ENCODE measurements around the gene LONP2. TPM values are rescaled to one million over a fixed set of nuclear protein-coding genes. Genes with fewer than 3 reads are reported as not detected.

Gene LONP2
- total RNA-seq, 4 donors from 2014 or later = 37.3 to 52.0 (median 47.0) TPM

- intact Hi-C loops (cut with DNase I; ENCODE audit: low total_unique reads) = no loop called here
Observed at GRCh38 chr16:48383009-48383876, 139.1 kb downstream of the LONP2 start.

DNA sequence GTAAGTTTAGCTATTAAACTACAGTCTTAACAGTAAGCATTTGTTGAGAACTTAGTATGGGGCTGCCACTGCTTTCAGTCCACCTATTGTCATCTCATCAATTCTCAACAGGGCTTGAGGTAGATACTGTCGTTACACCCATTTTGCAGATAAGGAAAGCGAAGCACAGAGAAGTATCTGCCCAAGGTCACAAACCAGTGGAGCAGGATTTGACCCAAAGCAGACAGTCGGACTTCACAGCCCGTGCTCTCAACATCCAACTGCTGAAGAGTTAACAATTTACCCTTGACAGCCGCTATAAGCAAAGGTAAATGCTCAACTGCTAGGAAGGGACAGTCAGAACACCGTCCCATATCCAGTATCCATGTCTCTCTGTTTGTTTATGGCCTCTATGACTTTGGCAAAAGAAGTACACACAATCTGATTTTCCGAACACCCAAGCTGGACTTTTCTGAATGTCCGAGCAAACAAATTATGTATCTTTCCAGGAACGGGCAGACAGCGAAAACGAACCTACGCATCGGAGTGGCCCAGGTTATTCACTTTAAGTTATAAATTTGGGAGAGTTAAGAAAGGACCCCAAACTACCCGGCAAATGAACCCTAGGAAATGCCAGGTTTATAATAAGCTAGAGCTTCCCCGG, 139.9 kb downstream of the LONP2 start:
- 0 to 3% methylated on average over 15 of the region's 15 CpGs for WGBS, 2 donors
- TF ChIP-seq, protein P1, sequence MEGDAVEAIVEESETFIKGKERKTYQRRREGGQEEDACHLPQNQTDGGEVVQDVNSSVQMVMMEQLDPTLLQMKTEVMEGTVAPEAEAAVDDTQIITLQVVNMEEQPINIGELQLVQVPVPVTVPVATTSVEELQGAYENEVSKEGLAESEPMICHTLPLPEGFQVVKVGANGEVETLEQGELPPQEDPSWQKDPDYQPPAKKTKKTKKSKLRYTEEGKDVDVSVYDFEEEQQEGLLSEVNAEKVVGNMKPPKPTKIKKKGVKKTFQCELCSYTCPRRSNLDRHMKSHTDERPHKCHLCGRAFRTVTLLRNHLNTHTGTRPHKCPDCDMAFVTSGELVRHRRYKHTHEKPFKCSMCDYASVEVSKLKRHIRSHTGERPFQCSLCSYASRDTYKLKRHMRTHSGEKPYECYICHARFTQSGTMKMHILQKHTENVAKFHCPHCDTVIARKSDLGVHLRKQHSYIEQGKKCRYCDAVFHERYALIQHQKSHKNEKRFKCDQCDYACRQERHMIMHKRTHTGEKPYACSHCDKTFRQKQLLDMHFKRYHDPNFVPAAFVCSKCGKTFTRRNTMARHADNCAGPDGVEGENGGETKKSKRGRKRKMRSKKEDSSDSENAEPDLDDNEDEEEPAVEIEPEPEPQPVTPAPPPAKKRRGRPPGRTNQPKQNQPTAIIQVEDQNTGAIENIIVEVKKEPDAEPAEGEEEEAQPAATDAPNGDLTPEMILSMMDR (IDR thresholded peaks at IDR 0.05) = no peak
- no peak for TF ChIP-seq POLR2A (IDR thresholded peaks at IDR 0.05)
- DNase-seq (ENCODE audit: low spot score in 2 of 2) = peak in 1 of 2 donors; percentile 38
- intact Hi-C loops (cut with DNase I; ENCODE audit: low total_unique reads) = no loop called here
- H3K4me3 ChIP-seq (ENCODE audit: low read depth, poor library complexity, severe bottlenecking) = peak overlapping the region; percentile 69

More at GRCh38 chr16:48383009-48383876, 139.1 kb downstream of the LONP2 start:
- TF ChIP-seq, protein P1 (IDR thresholded peaks at IDR 0.05) = no peak
- TF ChIP-seq POLR2A (IDR thresholded peaks at IDR 0.05) = no peak
- H3K4me3 ChIP-seq (ENCODE audit: low read depth, poor library complexity, severe bottlenecking) = no peak overlapping the region
- DNase-seq (ENCODE audit: low spot score in 2 of 2) = no peak
- 25 to 26% methylated on average over 6 of the region's 6 CpGs for WGBS, 2 donors

DNA sequence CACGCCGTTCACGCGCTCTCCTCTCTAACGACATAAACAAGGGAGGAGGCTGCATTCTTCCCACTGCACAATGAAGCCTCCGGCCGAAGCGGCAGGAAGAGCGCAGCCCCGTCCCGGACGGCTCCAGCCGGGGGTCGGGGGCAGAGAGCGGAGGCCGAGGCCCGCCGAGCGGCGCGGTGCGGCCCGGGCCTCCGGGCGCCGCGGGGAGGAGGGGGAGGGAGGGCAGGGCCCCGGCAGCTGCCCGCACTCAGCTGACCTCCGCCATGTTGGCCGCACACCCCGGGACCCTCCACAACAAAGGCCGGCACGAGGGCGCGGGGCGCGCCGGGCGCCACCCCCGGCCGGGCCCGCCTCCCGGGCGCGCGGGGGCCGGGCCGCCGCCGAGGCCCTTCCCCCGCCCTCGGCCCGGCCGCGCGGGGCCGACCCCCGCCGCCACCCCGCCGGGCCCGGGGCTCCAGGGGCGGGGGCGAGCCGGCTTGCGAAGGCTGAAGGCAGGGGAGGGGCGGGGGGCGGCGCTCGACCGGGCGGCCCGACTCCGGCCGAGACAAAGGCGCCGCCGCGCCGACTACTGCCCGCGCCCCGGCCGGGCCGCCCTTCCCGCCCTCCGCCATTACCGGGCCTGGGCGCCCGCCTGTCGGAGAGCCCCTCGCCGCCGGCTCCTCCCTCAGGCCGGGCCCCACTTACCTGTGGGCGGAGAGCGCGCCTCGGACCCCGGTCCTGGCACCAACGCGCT, 140.6 kb downstream of the LONP2 start:
- TF ChIP-seq, protein P1 (IDR thresholded peaks at IDR 0.05) = no peak
- no peak for TF ChIP-seq POLR2A (IDR thresholded peaks at IDR 0.05)
- intact Hi-C loops (cut with DNase I; ENCODE audit: low total_unique reads) = no loop called here
- DNase-seq (ENCODE audit: low spot score in 2 of 2) = peak; percentile 38 to 91
- H3K4me3 ChIP-seq (ENCODE audit: low read depth, poor library complexity, severe bottlenecking) = peak overlapping the region; percentile 81
- 0 to 1% methylated on average over 8 to 19 of the region's 103 CpGs for WGBS, 2 donors

- TF ChIP-seq POLR2A (IDR thresholded peaks at IDR 0.05) = no peak
- TF ChIP-seq, protein P1 (IDR thresholded peaks at IDR 0.05) = no peak
- DNase-seq (ENCODE audit: low spot score in 2 of 2) = peak; percentile 71 to 96
- peak within 1 kb of the TSS; percentile 81 for H3K4me3 ChIP-seq (ENCODE audit: low read depth, poor library complexity, severe bottlenecking)
- WGBS, 2 donors = 1% methylated on average over 22 to 32 of the region's 105 CpGs
- intact Hi-C loops (cut with DNase I; ENCODE audit: low total_unique reads) = no loop called here
Observed at GRCh38 chr16:48385253-48386150, 141.4 kb downstream of the LONP2 start, which contains the start of gene SIAH1. TSS of gene SIAH1 (minus strand) at chr16:48385413. CDS start at chr16:48362428, 22,985 bp downstream.
